HUES48 (cell line): ENCODE data around the gene FAM193B.

Experiments used
- H3K27ac ChIP-seq: one replicate; pipeline ENCODE4 v1.7.0; 2013; ENCODE audit warnings: low read depth, low read length, inconsistent platforms
- H3K27me3 ChIP-seq: 2 replicates; pipeline ENCODE4 v1.6.1; 2013; ENCODE audit warnings: mild to moderate bottlenecking, low read length; ENCODE audit not compliant: control insufficient read depth, insufficient read depth
- H3K36me3 ChIP-seq: 2 replicates; pipeline ENCODE4 v1.6.1; 2013; ENCODE audit warnings: low read length; ENCODE audit not compliant: control insufficient read depth, insufficient read depth
- H3K4me1 ChIP-seq: 2 replicates; pipeline ENCODE4 v1.6.1; 2013; ENCODE audit warnings: mild to moderate bottlenecking, low read length; ENCODE audit not compliant: control insufficient read depth, insufficient read depth
- H3K4me3 ChIP-seq: 2 replicates; pipeline ENCODE4 v1.5.1; 2013; ENCODE audit warnings: mild to moderate bottlenecking, low read depth, low read length
- H3K9ac ChIP-seq: 2 replicates; pipeline ENCODE4 v1.6.1; 2013; ENCODE audit warnings: mild to moderate bottlenecking, low read depth, low read length, moderate library complexity
- H3K9me3 ChIP-seq: 2 replicates; pipeline ENCODE4 v1.6.1; 2013; ENCODE audit warnings: low read length; ENCODE audit not compliant: control insufficient read depth, insufficient read depth

The FAM193B gene

DNA sequence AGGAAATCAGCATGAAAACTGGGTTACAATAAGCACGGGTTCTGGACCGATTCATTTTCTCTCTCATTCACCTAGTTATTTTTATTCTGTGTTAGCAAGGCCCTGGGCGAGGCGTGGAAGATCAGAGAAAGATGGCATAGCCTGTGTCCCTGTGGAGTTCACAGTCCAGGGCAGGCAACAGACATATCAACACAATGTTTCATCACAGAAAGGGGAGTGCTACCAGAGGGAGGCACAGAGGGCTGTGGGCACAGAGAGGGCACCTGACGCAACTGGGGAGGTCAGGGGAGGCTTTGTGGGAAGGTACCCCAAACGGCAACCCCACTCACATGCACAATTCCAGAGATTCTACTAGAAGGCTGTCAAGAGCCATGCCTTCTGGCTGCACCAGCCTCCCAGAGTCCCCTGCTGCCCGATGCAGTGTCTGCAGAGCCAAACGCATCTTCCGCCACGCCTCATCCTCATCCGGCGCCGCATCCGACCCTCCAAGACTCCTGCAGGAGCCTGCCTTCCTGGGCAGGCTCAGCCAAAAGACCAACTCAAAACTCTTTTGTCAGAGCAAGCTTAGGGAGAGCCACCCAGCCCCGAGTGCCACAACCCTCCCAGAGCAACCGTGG lies 1.4 kb downstream of the FAM193B start:
- Histone ChIP-seq H3K27me3 (no peaks in the 10 kb centered on the region), H3K9ac (no peak overlapping the region), H3K4me3 (peak overlapping the region; percentile 89)

DNA sequence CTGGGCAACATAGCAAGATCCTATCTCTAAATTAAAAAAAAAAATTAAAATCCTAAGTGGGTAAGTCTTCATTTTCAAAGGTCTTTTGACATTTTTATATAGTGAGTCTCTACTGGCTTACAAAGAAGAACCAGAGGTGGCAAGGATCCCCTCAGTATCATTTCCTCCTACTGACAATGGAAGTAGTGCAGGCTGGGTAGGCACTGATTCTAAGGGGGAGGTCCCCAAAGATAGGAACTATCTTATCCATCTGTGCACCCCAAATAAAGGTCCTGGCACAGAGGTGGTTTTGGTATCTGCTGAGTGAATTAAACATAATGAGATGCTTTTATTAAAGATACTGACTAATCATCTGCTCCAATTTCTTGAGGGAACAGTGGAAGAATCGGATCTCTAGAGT lies 4.2 kb downstream of the FAM193B start:
- H3K27ac ChIP-seq, result no peak overlapping the region
- no peaks in the 10 kb centered on the region for H3K27me3 ChIP-seq
- no peak overlapping the region for H3K9ac ChIP-seq
- peaks cover 29% of the 10 kb centered on the region for H3K36me3 ChIP-seq
- peaks cover 12% of the 10 kb centered on the region for H3K4me1 ChIP-seq
- H3K4me3 ChIP-seq, result no peak overlapping the region
- no peaks in the 10 kb centered on the region for H3K9me3 ChIP-seq

More for the DNA sequence above, 1.4 kb downstream of the FAM193B start:
- Histone ChIP-seq H3K4me1 (peaks cover 16% of the 10 kb centered on the region), H3K27ac (no peak overlapping the region), H3K36me3 (peaks cover 29% of the 10 kb centered on the region), H3K9me3 (no peaks in the 10 kb centered on the region)

DNA sequence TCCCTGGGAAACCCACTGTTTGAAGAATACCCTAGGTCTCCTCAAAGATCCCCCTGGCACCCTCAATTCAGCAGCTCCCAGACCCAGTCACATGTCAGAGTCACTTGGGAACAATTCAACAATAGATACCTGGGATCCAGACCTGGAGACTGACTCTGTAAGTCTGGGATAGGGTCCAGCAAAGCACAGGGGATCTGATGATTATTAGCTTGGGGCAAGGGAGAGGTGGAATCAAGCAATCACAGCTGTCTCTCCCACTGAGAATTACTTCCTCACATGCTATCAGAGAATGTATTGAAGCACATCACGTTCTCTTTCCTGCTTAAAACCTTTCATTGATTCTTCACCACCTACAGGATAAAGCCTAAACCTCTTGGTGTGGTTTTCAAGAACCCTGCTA lies 5.9 kb downstream of the FAM193B start:
- H3K4me1 ChIP-seq, result peaks cover 7% of the 10 kb centered on the region; the same call in 1 of the 2 replicates
- no peaks in the 10 kb centered on the region for H3K27me3 ChIP-seq
- peaks cover 29% of the 10 kb centered on the region for H3K36me3 ChIP-seq
- no peak overlapping the region for H3K4me3 ChIP-seq
- no peak overlapping the region for H3K9ac ChIP-seq
- H3K27ac ChIP-seq, result no peak overlapping the region
- no peaks in the 10 kb centered on the region for H3K9me3 ChIP-seq

DNA sequence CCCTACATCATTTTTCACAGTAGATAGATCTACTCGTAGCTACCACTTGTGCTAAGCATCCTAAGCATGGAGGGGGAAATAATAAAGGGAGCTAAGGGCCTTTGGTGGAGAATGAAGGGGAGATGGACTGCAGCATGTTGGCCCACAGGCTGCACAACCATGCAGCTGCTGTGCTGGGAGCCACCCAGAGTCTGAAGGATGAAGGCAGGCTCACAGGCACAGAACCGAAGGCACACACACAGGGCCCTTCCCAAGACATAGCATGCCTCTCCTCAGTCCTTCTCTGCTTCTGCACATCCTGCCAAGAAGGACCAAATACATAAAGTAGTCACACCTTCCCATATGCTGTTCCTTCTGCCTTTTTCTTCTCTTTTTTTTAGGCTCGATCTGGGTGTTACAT lies 6.6 kb downstream of the FAM193B start:
- no peaks in the 10 kb centered on the region for H3K27me3 ChIP-seq
- peaks cover 24% of the 10 kb centered on the region for H3K36me3 ChIP-seq
- no peaks in the 10 kb centered on the region for H3K9me3 ChIP-seq
- H3K4me1 ChIP-seq, result peaks cover 1% of the 10 kb centered on the region; the same call in 1 of the 2 replicates
- no peak overlapping the region for H3K27ac ChIP-seq
- no peak overlapping the region for H3K4me3 ChIP-seq
- no peak overlapping the region for H3K9ac ChIP-seq

DNA sequence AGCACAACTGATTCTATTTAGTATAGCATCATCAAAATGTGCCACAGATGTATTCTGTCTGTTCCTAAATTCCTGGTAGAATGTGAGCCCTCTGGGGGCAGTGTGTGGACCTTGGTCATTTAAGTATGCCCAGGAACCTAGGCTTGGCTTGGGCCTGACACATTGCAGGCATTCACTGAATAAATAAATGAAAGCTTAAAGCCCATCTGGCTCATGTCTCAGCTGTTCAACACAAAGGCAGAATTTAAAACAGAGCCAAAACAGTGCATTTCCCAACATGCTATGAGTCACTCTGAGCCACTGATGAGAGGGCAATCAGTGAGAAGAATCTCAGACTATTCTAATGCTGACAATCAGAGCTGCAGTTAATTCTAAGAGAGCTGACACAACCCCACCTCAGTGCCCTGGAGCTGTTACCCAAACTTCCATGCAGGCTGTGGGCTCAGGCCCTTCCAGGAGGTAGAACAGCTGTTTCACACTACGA lies 8.1 kb downstream of the FAM193B start:
- peak overlapping the region; percentile 61 for H3K27ac ChIP-seq

DNA sequence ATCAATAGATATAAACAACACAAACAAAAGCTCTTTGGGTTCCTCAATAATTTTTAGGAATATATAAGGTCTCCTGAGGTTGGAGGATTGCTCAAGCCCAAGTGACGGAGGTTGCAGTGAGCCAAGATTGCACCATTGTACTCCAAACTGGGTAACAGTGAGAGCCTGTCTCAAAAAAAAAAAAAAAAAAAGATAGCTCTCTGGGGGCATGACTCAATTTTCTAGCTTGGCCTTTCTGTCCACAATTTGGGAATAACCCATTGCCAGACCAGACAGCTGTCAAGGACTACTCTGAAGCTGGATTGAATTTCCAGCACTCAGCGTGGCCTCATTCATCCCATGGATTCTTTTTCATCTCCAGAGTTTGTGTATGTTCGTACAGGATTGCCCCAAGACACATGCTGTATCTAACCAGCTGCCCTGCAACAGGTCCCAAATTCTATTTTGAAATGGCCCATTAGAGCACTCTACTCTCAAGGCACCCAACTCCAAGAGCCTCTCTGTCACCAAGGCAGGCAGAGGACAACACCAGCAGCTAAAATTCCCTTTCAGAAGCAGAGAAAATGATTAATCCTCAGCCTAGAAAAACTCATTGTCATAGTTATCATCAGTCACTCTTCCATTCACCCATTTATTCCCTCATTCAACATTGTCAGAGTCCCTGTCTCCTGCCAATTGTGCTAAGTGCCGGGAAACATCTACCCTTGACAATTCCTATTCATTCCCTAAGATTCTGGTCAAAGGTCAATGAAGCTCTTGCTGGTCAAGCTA lies 8.7 kb downstream of the FAM193B start:
- H3K4me1 ChIP-seq, result no peaks in the 10 kb centered on the region; the same call in 1 of the 2 replicates
- no peaks in the 10 kb centered on the region for H3K27me3 ChIP-seq
- H3K4me3 ChIP-seq, result no peak overlapping the region
- no peak overlapping the region for H3K9ac ChIP-seq
- no peaks in the 10 kb centered on the region for H3K9me3 ChIP-seq
- peak overlapping the region; percentile 61 for H3K27ac ChIP-seq
- peaks cover 14% of the 10 kb centered on the region for H3K36me3 ChIP-seq

More for the DNA sequence above, 8.1 kb downstream of the FAM193B start:
- Histone ChIP-seq H3K9ac (no peak overlapping the region), H3K36me3 (peaks cover 20% of the 10 kb centered on the region), H3K9me3 (no peaks in the 10 kb centered on the region), H3K4me3 (no peak overlapping the region), H3K27me3 (no peaks in the 10 kb centered on the region), H3K4me1 (no peaks in the 10 kb centered on the region; the same call in 1 of the 2 replicates)

DNA sequence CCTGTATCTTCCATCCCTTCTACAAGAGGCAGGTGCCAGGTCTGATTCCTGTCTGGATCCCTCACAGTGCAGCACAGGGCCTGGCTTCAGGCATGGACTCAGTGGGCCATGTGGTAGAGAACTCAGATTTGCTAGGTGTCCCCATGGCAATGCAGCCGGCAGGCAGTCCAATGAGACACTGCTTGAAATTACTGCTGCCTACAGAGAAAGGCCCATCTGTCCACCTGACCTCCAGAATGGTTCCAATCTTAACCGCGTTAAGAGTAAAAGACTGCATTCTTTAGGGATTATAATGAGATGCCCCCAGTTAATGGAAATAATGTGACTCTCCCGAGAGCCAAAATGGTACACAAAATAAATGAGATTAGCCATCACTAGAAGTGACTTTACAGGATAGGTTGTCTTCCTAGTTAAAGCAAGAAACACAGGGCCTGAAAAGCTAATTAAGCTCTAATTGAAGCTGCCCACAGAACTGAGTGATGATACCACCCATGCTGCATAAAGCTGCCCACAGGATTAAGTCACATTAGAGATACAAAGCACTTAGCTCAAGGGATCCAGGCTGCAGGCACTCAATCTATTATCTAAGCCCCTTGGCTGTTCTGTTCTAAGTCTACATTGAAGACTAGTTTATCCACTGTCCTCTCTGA lies 11.4 kb downstream of the FAM193B start:
- H3K9me3 ChIP-seq, result no peaks in the 10 kb centered on the region
- no peak overlapping the region for H3K27ac ChIP-seq
- H3K4me1 ChIP-seq, result no peaks in the 10 kb centered on the region; the same call in 1 of the 2 replicates
- peaks cover 26% of the 10 kb centered on the region for H3K36me3 ChIP-seq
- H3K4me3 ChIP-seq, result no peak overlapping the region
- no peaks in the 10 kb centered on the region for H3K27me3 ChIP-seq
- no peak overlapping the region for H3K9ac ChIP-seq

DNA sequence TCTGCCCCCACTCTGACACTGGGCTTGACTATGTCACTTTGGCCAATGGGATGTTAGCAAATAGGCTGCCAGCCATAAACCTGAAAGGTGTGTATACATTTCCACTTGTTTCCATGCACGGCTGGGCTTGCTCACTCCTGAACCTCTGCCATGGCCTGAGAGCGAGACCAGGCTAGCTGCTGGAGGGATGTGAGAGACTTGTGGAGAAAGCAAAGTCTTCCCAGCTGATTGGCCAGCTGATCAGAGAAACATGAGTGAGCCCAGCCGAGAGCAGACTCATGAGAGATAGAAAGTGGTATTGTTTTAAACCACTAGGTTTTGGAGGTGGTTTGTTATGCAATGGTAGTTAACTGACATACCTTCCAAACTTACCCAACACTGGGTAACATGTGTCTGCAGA lies 13.9 kb downstream of the FAM193B start:
- Histone ChIP-seq H3K4me1 (no peaks in the 10 kb centered on the region), H3K36me3 (peaks cover 49% of the 10 kb centered on the region), H3K27me3 (no peaks in the 10 kb centered on the region), H3K27ac (no peak overlapping the region), H3K9me3 (no peaks in the 10 kb centered on the region), H3K9ac (no peak overlapping the region), H3K4me3 (no peak overlapping the region)

DNA sequence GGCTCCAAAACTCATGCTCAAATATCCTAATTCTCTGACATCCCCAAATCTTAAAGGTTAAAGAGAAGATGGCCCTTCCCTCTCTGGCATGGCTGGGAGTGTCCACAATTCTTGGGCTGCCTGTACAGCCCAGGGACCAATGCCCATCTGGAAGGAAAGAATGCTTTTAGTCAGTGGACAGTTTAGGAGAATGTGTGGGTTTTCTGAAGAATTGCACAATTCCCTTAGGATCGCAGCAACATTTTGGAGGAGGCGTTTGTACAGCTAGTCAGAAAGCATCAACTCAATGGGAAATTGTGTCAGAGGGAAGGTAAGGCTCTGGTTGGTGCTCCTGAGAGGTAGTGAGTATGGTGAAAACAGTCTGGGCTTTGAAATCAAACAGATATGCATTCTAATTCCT lies 15.0 kb downstream of the FAM193B start:
- Histone ChIP-seq H3K4me3 (no peak overlapping the region), H3K36me3 (peaks cover 58% of the 10 kb centered on the region), H3K4me1 (no peaks in the 10 kb centered on the region), H3K27me3 (no peaks in the 10 kb centered on the region), H3K9me3 (no peaks in the 10 kb centered on the region), H3K9ac (no peak overlapping the region), H3K27ac (no peak overlapping the region)

DNA sequence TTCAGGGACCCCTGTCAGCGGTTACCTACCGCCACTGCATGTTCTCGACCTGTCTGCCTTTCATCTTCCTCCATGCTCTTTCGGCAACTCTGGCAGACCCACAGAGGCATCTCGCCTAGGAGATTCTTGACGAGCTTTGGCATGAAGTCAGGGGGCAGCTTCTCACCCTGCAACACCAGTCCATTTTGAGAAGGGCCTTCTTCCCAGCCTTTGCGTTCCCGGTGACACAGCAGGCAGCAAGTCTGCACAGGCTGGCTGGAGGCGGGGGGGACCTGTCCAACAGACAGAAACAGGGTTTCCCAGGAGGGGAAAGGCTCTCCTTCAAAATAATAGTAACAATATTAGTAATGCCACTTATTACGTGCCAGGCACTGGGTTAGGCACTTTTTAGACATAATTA lies 15.5 kb downstream of the FAM193B start:
- no peak overlapping the region for H3K27ac ChIP-seq
- no peaks in the 10 kb centered on the region for H3K27me3 ChIP-seq
- no peak overlapping the region for H3K9ac ChIP-seq
- peaks cover 61% of the 10 kb centered on the region for H3K36me3 ChIP-seq
- no peaks in the 10 kb centered on the region for H3K4me1 ChIP-seq
- no peaks in the 10 kb centered on the region for H3K9me3 ChIP-seq
- no peak overlapping the region for H3K4me3 ChIP-seq
